Activated naive CD4-positive, alpha-beta T cell treated with anti-CD3 and anti-CD28 coated beads, Interleukin-2, amount 50 U/mL, for 72 hours (primary cell): Measurements from ENCODE around the gene SUPT5H. TPM values are rescaled to one million over a fixed set of nuclear protein-coding genes. Genes with fewer than 3 reads are reported as not detected.

ENCODE experiments used
- ATAC-seq, 2 donors: fragments of 150-1000 bp; cut with Tn5 transposase; 2 replicates each; pipeline ENCODE4 v1.10.0; 2021; ENCODE audit warnings: mild to moderate bottlenecking in 2 of 2, moderate library complexity in 2 of 2
- DNase-seq, 2 donors: peaks; one replicate each; pipeline ENCODE4 v3.0.0; 2021 to 2022; ENCODE audit warnings: low spot score in 2 of 2
- H3K27ac Mint-ChIP-seq, 2 donors: one replicate each; pipeline ENCODE4 v1.8.0; 2022; ENCODE audit warnings: mild to moderate bottlenecking in 2 of 2, mixed read lengths in 2 of 2
- H3K36me3 Mint-ChIP-seq, 2 donors: one replicate each; pipeline ENCODE4 v1.8.0; 2022; ENCODE audit warnings: mixed read lengths in 2 of 2
- H3K9me3 Mint-ChIP-seq, 2 donors: one replicate each; pipeline ENCODE4 v1.8.0; 2022; ENCODE audit warnings: mixed read lengths in 2 of 2
- total RNA-seq, 2 donors: library from RNA; stranded (reverse); gene quantifications; one replicate each; pipeline ENCODE4 v1.2.3, GENCODE V29; 2022

The SUPT5H gene
- total RNA-seq, 2 donors from 2014 or later, result 197 to 211 TPM

DNA sequence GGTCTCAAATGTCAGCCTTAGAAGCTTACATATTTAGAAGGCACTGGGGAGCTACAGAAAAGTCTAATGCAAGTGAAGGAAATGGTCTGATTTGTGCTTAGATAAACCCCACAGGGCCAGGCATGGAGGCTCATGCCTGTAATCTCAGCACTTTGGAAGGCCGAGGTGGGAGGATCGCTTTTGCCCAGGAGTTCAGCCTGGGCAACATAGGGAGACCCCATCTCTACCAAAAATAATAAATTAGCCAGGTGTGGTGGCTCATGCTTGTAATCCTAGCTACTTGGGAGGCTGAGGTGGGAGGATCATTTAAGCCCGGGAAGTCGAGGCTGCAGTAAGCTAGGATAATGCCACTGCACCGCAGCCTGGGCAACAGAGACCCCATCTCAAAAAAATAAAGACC, 50.7 kb downstream of the SUPT5H start:
- Mint-ChIP-seq H3K36me3 (peaks cover 7 to 13% of the 10 kb centered on the region in 2 donors), H3K27ac (no peak overlapping the region), H3K9me3 (no peaks in the 10 kb centered on the region)
- ATAC-seq, result no peak
- no peak for DNase-seq

DNA sequence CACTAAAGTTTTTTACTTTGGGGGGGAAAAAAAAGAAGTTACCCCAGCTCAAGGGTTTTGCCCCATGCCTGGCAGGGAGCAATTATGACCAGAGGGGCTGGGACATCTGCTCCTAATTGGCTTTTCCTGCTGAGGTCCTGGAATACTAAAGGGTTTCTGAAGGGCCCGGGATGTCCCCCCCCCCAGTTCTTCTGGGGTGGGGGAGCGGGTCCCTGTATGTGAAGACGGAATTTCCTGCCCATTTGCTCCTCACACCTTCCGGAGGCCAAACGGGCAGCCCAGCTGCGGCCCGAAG, 52.3 kb downstream of the SUPT5H start:
- DNase-seq (no peak), ATAC-seq (no peak)
- no peak overlapping the region for H3K27ac Mint-ChIP-seq
- H3K9me3 Mint-ChIP-seq, result no peaks in the 10 kb centered on the region
- H3K36me3 Mint-ChIP-seq, result peaks cover 7 to 13% of the 10 kb centered on the region in 2 donors

DNA sequence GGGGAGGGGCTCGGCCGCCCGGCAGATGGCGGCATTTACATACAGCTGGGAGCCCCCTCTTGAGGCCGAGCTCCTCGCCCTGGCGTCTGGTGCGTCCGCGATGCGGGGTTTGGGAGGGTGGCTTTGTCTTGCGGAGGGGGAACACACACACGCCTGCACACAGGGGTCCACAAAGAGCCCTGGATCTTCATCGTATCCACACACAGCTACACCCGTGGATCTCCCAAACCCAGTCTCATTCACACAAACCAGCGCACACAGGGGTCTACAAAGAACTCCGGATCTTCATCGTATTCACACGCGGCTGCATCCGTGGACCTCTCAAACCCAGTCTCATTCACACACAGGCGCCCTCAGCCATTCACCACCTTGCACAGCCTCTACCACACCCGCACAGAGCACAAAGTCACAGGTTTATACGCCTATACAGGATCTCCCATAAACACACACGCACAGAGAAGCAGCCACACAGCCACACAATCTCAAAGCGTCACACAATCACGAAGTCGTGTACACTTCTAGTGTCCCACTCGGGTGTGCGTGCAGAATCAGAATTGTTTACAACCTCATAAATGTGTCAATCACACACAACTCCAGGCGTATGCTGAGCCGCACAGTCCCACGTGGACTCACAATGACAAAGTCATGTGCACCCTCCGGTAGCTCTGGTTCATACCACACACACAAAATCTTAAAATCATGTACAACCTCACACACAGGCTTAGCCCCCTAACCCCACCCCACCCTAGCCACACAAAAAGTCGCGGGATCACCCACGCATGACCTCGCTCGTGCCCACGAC, 52.8 kb downstream of the SUPT5H start:
- Mint-ChIP-seq H3K27ac (no peak overlapping the region), H3K9me3 (no peaks in the 10 kb centered on the region), H3K36me3 (peaks cover 7 to 13% of the 10 kb centered on the region in 2 donors)
- DNase-seq, result no peak
- ATAC-seq, result peak; percentile 36 to 62

DNA sequence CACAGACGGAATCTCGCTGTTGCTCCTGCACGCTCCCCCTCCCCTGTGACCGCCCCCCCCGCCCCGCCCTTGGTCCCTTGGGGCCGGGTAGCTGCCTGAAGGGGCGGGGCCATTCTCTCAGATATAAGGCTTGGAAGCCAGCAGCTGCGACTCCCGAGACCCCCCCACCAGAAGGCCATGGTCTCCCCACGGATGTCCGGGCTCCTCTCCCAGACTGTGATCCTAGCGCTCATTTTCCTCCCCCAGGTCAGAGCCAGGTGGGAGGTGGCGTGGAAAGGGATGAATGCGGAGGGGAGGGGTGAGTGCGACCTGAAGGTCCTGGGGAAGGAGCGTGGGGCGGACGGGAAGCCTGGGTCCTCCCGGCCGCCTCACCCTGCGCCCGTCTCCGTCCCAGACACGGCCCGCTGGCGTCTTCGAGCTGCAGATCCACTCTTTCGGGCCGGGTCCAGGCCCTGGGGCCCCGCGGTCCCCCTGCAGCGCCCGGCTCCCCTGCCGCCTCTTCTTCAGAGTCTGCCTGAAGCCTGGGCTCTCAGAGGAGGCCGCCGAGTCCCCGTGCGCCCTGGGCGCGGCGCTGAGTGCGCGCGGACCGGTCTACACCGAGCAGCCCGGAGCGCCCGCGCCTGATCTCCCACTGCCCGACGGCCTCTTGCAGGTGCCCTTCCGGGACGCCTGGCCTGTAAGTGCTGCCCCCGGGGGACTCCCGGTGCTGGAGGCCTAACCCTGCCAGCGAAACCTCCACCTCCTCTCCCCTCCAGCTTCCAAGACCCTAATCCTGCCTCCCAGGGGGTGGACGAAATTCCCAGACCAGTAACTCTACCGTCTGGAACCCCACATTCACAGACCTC, 53.6 kb downstream of the SUPT5H start, which contains the start of gene DLL3:
DLL3 (plus strand) TSS at position 150 of the 845 bp plus-strand sequence; CDS start at position 178, 28 bp downstream.
- ATAC-seq (peak in 1 of 2 donors; percentile 32), DNase-seq (no peak)
- Mint-ChIP-seq H3K27ac (no peak within 1 kb of the TSS), H3K9me3 (no peaks in the 10 kb centered on the region), H3K36me3 (peaks cover 7 to 13% of the 10 kb centered on the region in 2 donors)

DNA sequence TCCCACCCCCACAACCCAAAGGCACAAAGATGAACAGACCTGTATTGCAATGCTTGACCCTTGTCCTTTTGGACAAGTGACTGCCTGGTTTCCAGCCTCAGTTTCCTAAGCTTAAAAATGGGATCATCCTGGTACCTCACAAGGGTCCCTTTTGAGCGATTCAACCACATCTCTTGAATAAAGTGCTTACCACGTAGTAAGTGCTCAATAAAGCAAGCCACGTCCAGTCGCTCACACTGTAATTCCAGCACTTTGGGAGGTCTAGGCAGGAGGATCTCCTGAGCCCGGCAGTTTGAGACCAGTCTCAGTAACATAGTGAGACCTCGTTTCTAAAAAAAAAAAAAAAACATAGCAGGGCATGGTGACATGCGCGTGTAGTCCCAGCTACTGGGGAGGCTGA, 54.5 kb downstream of the SUPT5H start:
- no peak for DNase-seq
- no peak for ATAC-seq
- H3K36me3 Mint-ChIP-seq, result peaks cover 7 to 13% of the 10 kb centered on the region in 2 donors
- H3K27ac Mint-ChIP-seq, result no peak overlapping the region
- no peaks in the 10 kb centered on the region for H3K9me3 Mint-ChIP-seq

DNA sequence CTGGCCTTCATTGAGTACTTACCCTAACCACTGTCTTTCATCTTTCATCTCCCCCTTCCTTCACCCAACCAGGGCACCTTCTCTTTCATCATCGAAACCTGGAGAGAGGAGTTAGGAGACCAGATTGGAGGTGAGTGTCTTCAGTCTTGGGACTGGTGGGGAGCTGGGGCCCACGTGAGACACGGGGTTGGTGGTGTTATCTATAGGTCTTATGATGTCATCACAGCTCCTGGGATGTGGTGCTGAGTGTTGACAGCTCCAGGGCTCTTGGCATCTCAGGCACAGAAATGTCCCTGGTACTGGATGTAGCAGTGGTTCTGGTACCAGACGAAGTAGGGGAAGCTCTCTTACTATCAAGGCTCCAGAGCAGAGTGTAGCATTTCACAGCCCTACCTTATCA, 55.2 kb downstream of the SUPT5H start:
- Mint-ChIP-seq H3K9me3 (no peaks in the 10 kb centered on the region), H3K27ac (no peak overlapping the region), H3K36me3 (peaks cover 7 to 15% of the 10 kb centered on the region in 2 donors)
- DNase-seq (no peak), ATAC-seq (no peak)

DNA sequence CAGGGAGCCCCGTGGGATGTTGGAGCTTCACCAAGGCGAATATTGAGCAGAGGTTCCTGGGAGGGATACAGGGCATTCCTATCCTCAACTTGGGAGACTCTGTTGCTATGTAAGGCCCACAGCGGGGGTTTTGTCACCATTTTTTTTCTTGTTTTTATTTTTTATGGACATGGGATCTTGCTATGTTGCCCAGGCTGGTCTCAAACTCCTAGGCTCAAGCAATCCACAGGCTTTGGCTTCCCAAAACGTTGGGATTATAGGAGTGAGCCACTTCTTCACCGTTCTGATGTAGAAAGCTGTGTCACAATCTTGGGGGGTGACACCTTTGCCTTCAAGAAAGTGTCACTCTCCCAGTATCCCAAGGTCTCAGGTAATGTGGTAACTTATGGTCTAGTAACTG, 56.0 kb downstream of the SUPT5H start:
- ATAC-seq (no peak), DNase-seq (no peak)
- Mint-ChIP-seq H3K36me3 (peaks cover 10 to 18% of the 10 kb centered on the region in 2 donors), H3K27ac (no peak overlapping the region), H3K9me3 (no peaks in the 10 kb centered on the region)

DNA sequence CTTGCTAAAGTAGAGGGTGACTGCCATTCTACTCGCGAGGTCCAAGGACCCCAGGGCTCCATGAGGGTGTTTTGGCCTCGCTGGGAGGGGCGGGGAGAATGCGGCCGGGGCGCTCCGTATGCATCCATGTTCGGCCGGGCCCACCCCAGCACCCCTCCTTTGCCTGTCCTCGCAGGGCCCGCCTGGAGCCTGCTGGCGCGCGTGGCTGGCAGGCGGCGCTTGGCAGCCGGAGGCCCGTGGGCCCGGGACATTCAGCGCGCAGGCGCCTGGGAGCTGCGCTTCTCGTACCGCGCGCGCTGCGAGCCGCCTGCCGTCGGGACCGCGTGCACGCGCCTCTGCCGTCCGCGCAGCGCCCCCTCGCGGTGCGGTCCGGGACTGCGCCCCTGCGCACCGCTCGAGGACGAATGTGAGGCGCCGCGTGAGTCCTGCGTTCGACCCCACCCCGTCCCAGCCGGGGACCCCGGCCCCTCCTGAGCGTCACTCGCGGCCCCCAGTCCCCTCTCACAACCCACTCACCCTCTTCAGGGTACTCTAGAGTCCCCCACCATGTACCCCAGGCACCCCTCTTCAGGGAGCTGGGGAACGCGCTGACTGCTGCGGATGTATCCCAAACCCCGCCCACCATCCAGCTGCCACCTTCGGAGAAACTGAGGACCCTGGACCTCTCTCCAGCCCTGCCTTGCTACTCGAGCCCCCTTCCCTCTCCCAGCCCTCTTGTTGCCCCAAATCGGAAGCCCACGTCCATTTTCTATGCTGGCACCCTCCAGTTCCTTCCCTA, 57.4 kb downstream of the SUPT5H start:
- no peak overlapping the region for H3K27ac Mint-ChIP-seq
- peaks cover 16 to 23% of the 10 kb centered on the region in 2 donors for H3K36me3 Mint-ChIP-seq
- no peaks in the 10 kb centered on the region for H3K9me3 Mint-ChIP-seq
- ATAC-seq, result peak; percentile 57 to 70
- peak; percentile 70 to 93 for DNase-seq

DNA sequence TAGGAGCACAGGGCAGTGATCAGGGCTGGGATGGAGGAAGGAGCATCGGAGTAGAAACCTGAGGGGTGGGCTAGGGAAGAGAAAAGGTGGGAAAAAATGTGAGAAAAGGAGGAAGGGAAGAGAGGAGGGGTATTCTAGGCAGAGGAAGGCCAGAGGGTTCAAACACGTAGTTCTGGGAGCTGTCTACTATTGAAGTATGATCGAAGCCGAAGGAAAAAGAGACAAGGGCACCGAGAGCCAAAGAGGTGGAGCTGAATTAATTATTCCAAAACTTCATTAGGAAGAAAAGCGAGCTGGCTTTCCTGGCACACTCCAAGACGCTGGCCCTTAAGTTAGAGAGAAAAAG, 61.2 kb downstream of the SUPT5H start:
- no peak for DNase-seq
- ATAC-seq, result no peak
- Mint-ChIP-seq H3K36me3 (peaks cover 13 to 15% of the 10 kb centered on the region in 2 donors), H3K27ac (no peak overlapping the region), H3K9me3 (no peaks in the 10 kb centered on the region)

DNA sequence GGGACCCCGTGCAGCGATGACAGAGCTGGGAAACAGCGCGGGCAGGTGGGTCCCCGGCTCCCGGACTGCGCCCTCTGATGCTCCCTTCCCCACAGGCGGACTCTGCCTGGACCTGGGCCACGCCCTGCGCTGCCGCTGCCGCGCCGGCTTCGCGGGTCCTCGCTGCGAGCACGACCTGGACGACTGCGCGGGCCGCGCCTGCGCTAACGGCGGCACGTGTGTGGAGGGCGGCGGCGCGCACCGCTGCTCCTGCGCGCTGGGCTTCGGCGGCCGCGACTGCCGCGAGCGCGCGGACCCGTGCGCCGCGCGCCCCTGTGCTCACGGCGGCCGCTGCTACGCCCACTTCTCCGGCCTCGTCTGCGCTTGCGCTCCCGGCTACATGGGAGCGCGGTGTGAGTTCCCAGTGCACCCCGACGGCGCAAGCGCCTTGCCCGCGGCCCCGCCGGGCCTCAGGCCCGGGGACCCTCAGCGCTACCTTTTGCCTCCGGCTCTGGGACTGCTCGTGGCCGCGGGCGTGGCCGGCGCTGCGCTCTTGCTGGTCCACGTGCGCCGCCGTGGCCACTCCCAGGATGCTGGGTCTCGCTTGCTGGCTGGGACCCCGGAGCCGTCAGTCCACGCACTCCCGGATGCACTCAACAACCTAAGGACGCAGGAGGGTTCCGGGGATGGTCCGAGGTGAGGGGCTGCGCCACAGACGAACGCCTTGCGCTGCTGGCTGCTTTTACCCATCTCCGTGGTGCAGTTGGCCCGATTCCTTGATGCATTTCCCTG, 61.7 kb downstream of the SUPT5H start:
- Mint-ChIP-seq H3K27ac (no peak overlapping the region), H3K9me3 (no peaks in the 10 kb centered on the region), H3K36me3 (peaks cover 13 to 15% of the 10 kb centered on the region in 2 donors)
- peak in 1 of 2 donors; percentile 67 for DNase-seq
- ATAC-seq, result peak; percentile 71 to 79

DNA sequence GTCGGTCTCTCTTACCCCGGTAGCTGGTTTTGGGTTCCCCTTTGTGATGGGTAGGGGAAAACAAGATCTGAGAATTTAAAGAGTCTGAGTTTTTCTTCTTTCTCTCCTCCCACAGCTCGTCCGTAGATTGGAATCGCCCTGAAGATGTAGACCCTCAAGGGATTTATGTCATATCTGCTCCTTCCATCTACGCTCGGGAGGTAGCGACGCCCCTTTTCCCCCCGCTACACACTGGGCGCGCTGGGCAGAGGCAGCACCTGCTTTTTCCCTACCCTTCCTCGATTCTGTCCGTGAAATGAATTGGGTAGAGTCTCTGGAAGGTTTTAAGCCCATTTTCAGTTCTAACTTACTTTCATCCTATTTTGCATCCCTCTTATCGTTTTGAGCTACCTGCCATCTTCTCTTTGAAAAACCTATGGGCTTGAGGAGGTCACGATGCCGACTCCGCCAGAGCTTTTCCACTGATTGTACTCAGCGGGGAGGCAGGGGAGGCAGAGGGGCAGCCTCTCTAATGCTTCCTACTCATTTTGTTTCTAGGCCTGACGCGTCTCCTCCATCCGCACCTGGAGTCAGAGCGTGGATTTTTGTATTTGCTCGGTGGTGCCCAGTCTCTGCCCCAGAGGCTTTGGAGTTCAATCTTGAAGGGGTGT, 62.5 kb downstream of the SUPT5H start:
- Mint-ChIP-seq H3K36me3 (peaks cover 13 to 15% of the 10 kb centered on the region in 2 donors), H3K9me3 (no peaks in the 10 kb centered on the region), H3K27ac (no peak overlapping the region)
- ATAC-seq, result no peak
- DNase-seq, result no peak

DNA sequence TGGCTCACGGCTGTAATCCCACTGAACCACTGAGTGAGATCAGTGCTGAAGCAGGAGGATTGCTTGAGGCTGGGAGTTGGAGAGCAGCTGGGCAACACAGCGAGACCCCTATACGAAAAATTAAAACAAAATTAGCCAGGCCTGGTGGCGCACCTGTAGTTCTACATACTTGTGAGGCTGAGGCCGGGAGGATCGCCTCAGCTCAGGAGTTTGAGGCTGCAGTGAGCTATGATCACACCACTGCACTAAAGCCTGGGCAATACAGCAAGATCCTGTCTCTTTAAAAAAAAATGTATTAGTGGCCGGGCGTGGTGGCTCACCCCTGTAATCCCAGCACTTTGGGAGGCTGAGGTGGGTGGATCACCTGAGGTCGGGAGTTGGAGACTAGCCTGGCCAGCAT, 63.2 kb downstream of the SUPT5H start:
- no peak overlapping the region for H3K27ac Mint-ChIP-seq
- peaks cover 13 to 15% of the 10 kb centered on the region in 2 donors for H3K36me3 Mint-ChIP-seq
- no peak for ATAC-seq
- H3K9me3 Mint-ChIP-seq, result no peaks in the 10 kb centered on the region
- DNase-seq, result no peak

DNA sequence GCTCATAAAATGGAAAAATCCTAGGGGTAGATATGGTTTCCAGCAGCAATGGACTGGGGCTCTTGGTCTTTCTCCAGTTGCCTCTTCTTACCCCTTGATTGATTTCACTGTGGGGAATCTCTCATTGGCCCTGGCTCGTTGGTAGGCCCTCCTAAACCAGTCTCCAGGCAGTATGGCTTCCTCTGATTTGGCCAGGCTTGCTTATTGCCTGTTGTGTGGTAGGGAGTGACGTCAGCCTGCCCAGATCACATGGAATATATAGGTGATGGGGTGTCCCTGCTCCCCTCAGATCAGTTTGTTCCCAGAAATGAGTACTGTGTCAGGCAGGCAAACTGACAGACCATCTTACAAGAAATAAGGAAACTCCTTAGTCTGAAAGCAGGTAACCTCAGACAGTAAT, 63.9 kb downstream of the SUPT5H start:
- ATAC-seq (no peak), DNase-seq (no peak)
- no peaks in the 10 kb centered on the region for H3K9me3 Mint-ChIP-seq
- no peak overlapping the region for H3K27ac Mint-ChIP-seq
- H3K36me3 Mint-ChIP-seq, result peaks cover 13 to 15% of the 10 kb centered on the region in 2 donors

DNA sequence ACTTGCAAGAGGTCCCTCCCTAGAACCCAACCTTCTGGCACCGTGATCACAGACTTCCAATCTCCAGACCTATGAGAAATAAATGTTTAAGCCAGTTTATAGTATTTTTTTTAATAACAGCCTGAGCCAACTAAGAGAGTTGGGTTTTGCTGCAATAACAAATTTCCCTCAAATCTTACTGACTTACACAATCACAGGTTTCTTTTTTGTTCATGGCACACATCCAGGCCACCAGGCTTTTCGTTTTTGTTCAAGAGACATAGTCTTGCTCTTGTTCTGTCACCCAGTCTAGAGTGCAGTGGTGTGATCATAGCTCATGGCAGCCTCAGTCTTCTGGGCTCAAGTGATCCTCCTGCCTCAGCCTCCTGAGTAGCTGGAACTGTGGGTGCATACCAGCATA, 67.6 kb downstream of the SUPT5H start:
- Mint-ChIP-seq H3K9me3 (no peaks in the 10 kb centered on the region), H3K36me3 (peaks cover 3 to 7% of the 10 kb centered on the region in 2 donors), H3K27ac (no peak overlapping the region)
- no peak for ATAC-seq
- DNase-seq, result no peak

DNA sequence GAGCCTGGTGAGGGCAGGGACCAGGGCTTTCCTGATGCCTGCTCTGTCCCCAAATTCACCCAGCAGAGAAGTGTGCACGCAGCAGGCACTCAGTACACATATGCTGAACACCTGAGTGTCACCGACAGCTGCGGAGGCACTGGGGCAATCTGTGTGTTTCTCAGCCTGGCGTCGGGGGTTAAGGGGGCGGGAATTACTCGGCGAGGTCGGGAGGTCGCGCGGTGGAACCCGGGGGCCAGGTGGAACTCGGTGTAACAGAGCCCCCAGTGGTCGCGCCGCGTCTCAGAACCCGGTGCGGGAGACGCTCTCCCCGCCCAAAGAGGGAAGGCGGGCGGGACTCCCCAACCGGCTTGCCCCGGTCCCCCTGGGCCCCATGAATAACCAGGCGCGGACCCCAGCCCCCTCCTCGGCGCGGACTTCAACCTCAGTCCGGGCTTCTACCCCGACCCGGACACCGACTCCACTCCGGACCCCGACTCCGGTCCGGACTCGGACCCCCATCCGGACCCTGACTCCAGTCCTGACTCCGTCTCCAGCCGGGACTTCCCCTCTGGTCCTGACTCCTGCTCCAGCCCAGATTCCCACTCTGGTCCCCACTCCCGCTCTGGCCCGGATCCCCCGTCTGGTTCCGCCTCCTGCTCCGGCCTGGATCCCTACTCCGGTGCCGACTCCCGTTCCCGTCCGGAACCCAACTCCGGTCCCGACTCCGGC, 69.6 kb downstream of the SUPT5H start, which contains the start of gene SELENOV:
SELENOV (plus strand) TSS at position 300 of the 711 bp plus-strand sequence; CDS start at position 374, 74 bp downstream.
- DNase-seq (no peak), ATAC-seq (peak; percentile 26 to 52)
- Mint-ChIP-seq H3K36me3 (peaks cover 0 to 5% of the 10 kb centered on the region in 2 donors), H3K27ac (no peak within 1 kb of the TSS), H3K9me3 (no peaks in the 10 kb centered on the region)
